ENCODE results near the gene BTNL3.

BTNL3 gene

GRCh38 chr5:181050016-181050415 lies 61.4 kb downstream of the BTNL3 start:
- Mint-ChIP-seq H3K9me3 (no peaks in the 10 kb centered on the region), H3K27me3 (peaks cover 63% of the 10 kb centered on the region), H3K4me1 (ENCODE audit: low read depth) (peaks cover 15% of the 10 kb centered on the region), H3K4me3 (no peak overlapping the region), H3K36me3 (ENCODE audit: low read depth) (no peaks in the 10 kb centered on the region), H3K27ac (no peak overlapping the region)
- DNase-seq, result no peak

- peaks cover 15% of the 10 kb centered on the region for H3K4me1 Mint-ChIP-seq (ENCODE audit: low read depth)
- no peaks in the 10 kb centered on the region for H3K9me3 Mint-ChIP-seq
- peak overlapping the region; percentile 51 for H3K4me3 Mint-ChIP-seq
- no peaks in the 10 kb centered on the region for H3K36me3 Mint-ChIP-seq (ENCODE audit: low read depth)
- peaks cover 84% of the 10 kb centered on the region for H3K27me3 Mint-ChIP-seq
- DNase-seq, result no peak
- no peak overlapping the region for H3K27ac Mint-ChIP-seq
Measured at GRCh38 chr5:181051841-181052671, 63.4 kb downstream of the BTNL3 start.

GRCh38 chr5:181052672-181053487 lies 64.2 kb downstream of the BTNL3 start:
- Mint-ChIP-seq H3K36me3 (ENCODE audit: low read depth) (no peaks in the 10 kb centered on the region), H3K4me1 (ENCODE audit: low read depth) (peaks cover 15% of the 10 kb centered on the region), H3K27me3 (peaks cover 86% of the 10 kb centered on the region), H3K4me3 (peak overlapping the region; percentile 64), H3K9me3 (no peaks in the 10 kb centered on the region), H3K27ac (no peak overlapping the region)
- DNase-seq, result peak; percentile 47

GRCh38 chr5:181053488-181054121 lies 65.0 kb downstream of the BTNL3 start:
- Mint-ChIP-seq H3K36me3 (ENCODE audit: low read depth) (no peaks in the 10 kb centered on the region), H3K27ac (no peak overlapping the region), H3K4me3 (peak overlapping the region; percentile 64), H3K9me3 (no peaks in the 10 kb centered on the region), H3K27me3 (peaks cover 88% of the 10 kb centered on the region), H3K4me1 (ENCODE audit: low read depth) (peaks cover 15% of the 10 kb centered on the region)
- DNase-seq, result peak; percentile 42

- H3K36me3 Mint-ChIP-seq (ENCODE audit: low read depth), result no peaks in the 10 kb centered on the region
- H3K4me3 Mint-ChIP-seq, result peak overlapping the region; percentile 64
- DNase-seq, result no peak
- H3K27me3 Mint-ChIP-seq, result peaks cover 90% of the 10 kb centered on the region
- peaks cover 15% of the 10 kb centered on the region for H3K4me1 Mint-ChIP-seq (ENCODE audit: low read depth)
- no peaks in the 10 kb centered on the region for H3K9me3 Mint-ChIP-seq
- H3K27ac Mint-ChIP-seq, result no peak overlapping the region
Measured at GRCh38 chr5:181054138-181054537, 65.5 kb downstream of the BTNL3 start.

GRCh38 chr5:181054871-181055459 lies 66.3 kb downstream of the BTNL3 start:
- no peak for DNase-seq
- Mint-ChIP-seq H3K27me3 (peaks cover 88% of the 10 kb centered on the region), H3K27ac (no peak overlapping the region), H3K4me3 (no peak overlapping the region), H3K4me1 (ENCODE audit: low read depth) (peaks cover 15% of the 10 kb centered on the region), H3K36me3 (ENCODE audit: low read depth) (no peaks in the 10 kb centered on the region), H3K9me3 (no peaks in the 10 kb centered on the region)
